HEK293 (cell line): ENCODE results near the gene PLEKHO2.

Experiments
- CTCF ChIA-PET: fragments of 350-600 bp; formaldehyde crosslinking; extraction: SDS; loops from one replicate; lab custom pipeline; 2021; ENCODE audit warnings: antibody characterized with exemption; lab: Yijun Ruan, JAX
- POLR2A ChIA-PET: fragments of 300-600 bp; formaldehyde crosslinking; extraction: SDS; loops from one replicate; lab custom pipeline; 2020; ENCODE audit warnings: antibody characterized with exemption, inconsistent platforms; lab: Yijun Ruan, JAX
- H3K27ac ChIP-seq: fragments of 200-500 bp; sonication (Bioruptor generic); 2 replicates; pipeline ENCODE4 v1.5.1; 2014; ENCODE audit warnings: low read depth, low read length, control low read depth, inconsistent platforms; ENCODE audit errors: extremely low read depth
- H3K36me3 ChIP-seq, 2 experiments: fragments of 200-500 bp in 1 of 2; sonication (Bioruptor generic) in 1 of 2; 1 replicate in 1 of 2; 2 replicates in 1 of 2; pipeline ENCODE4 v1.5.1; 2014 to 2017; ENCODE audit warnings: inconsistent platforms in 2 of 2, low read length in 2 of 2; ENCODE audit not compliant: control insufficient read depth in 2 of 2, insufficient read depth in 1 of 2
- H3K4me1 ChIP-seq: fragments of 200-500 bp; sonication (Bioruptor generic); 2 replicates; pipeline ENCODE4 v1.5.1; 2014; ENCODE audit warnings: mild to moderate bottlenecking, low read length, inconsistent platforms; ENCODE audit not compliant: control insufficient read depth, insufficient read depth
- H3K4me3 ChIP-seq: 2 replicates; pipeline ENCODE4 v1.5.1; 2011; ENCODE audit warnings: low read depth, mild to moderate bottlenecking, control low read depth, low read length, moderate library complexity
- H3K9me3 ChIP-seq: fragments of 200-500 bp; sonication (Bioruptor generic); 2 replicates; pipeline ENCODE4 v1.5.1; 2014; ENCODE audit warnings: low read depth, low read length, inconsistent platforms; ENCODE audit not compliant: control insufficient read depth, insufficient read depth
- BCL11B ChIP-seq: fragments of 450-650 bp; formaldehyde crosslinking; IDR thresholded peaks from 2 replicates; pipeline ENCODE4 v1.5.1; 2016; ENCODE audit warnings: low read depth, missing biosample characterization, missing genetic modification characterization
- CTCF ChIP-seq: fragments of 450-650 bp; formaldehyde crosslinking; IDR thresholded peaks from 2 replicates; pipeline ENCODE4 v1.5.1; 2016; ENCODE audit warnings: missing biosample characterization, missing genetic modification characterization
- HOXA7 ChIP-seq: sonication (generic); formaldehyde crosslinking; IDR thresholded peaks from 2 replicates; pipeline ENCODE4 v1.8.1; 2022; ENCODE audit warnings: missing genetic modification reagents, borderline replicate concordance
- KLF10 ChIP-seq: fragments of 450-650 bp; IDR thresholded peaks from 2 replicates; pipeline ENCODE4 v1.5.1; 2018; ENCODE audit warnings: missing biosample characterization, mild to moderate bottlenecking, missing genetic modification characterization
- ZBTB20 ChIP-seq: fragments of 450-650 bp; formaldehyde crosslinking; IDR thresholded peaks from 2 replicates; pipeline ENCODE4 v1.5.1; 2016; ENCODE audit warnings: missing biosample characterization, missing genetic modification characterization
- ZNF146 ChIP-seq: fragments of 450-650 bp; formaldehyde crosslinking; IDR thresholded peaks from 2 replicates; pipeline ENCODE4 v1.5.1; 2016; ENCODE audit warnings: missing biosample characterization, missing genetic modification characterization
- ZNF184 ChIP-seq: fragments of 450-650 bp; IDR thresholded peaks from 2 replicates; pipeline ENCODE4 v1.5.1; 2018; ENCODE audit warnings: missing biosample characterization, mild to moderate bottlenecking, missing genetic modification characterization
- ZNF280D ChIP-seq: fragments of 450-650 bp; formaldehyde crosslinking; IDR thresholded peaks from 2 replicates; pipeline ENCODE4 v1.5.1; 2016; ENCODE audit warnings: missing biosample characterization, missing genetic modification characterization
- ZNF341 ChIP-seq: fragments of 450-650 bp; formaldehyde crosslinking; IDR thresholded peaks from 2 replicates; pipeline ENCODE4; 2016; ENCODE audit warnings: low read depth, missing biosample characterization, missing genetic modification characterization
- ZNF37A ChIP-seq: fragments of 450-650 bp; IDR thresholded peaks from 2 replicates; pipeline ENCODE4 v1.5.1; 2018; ENCODE audit warnings: missing biosample characterization, missing genetic modification characterization
- ZNF544 ChIP-seq: fragments of 450-650 bp; formaldehyde crosslinking; IDR thresholded peaks from 2 replicates; pipeline ENCODE4 v1.5.0; 2017; ENCODE audit warnings: missing biosample characterization, missing genetic modification characterization
- ZNF561 ChIP-seq: fragments of 450-650 bp; IDR thresholded peaks from 2 replicates; pipeline ENCODE4 v1.5.1; 2018; ENCODE audit warnings: missing biosample characterization, missing genetic modification characterization, borderline replicate concordance
- ZNF580 ChIP-seq: fragments of 450-650 bp; formaldehyde crosslinking; IDR thresholded peaks from 2 replicates; pipeline ENCODE4 v1.5.1; 2016; ENCODE audit warnings: missing biosample characterization, missing genetic modification characterization
- ZNF585B ChIP-seq: fragments of 450-650 bp; formaldehyde crosslinking; IDR thresholded peaks from 2 replicates; pipeline ENCODE4 v1.5.1; 2016; ENCODE audit warnings: missing biosample characterization, missing genetic modification characterization
- ZNF610 ChIP-seq: fragments of 450-650 bp; formaldehyde crosslinking; IDR thresholded peaks from 2 replicates; pipeline ENCODE4 v1.5.1; 2016; ENCODE audit warnings: missing biosample characterization, missing genetic modification characterization, borderline replicate concordance
- ZNF747 ChIP-seq: fragments of 450-650 bp; formaldehyde crosslinking; IDR thresholded peaks from 2 replicates; pipeline ENCODE4 v1.5.1; 2016; ENCODE audit warnings: missing biosample characterization, missing genetic modification characterization
- ZNF792 ChIP-seq: fragments of 450-650 bp; formaldehyde crosslinking; IDR thresholded peaks from 2 replicates; pipeline ENCODE4 v1.5.1; 2016; ENCODE audit warnings: missing biosample characterization, missing genetic modification characterization
- ZXDB ChIP-seq: fragments of 450-650 bp; formaldehyde crosslinking; IDR thresholded peaks from 2 replicates; pipeline ENCODE4 v1.5.1; 2016; ENCODE audit warnings: missing biosample characterization, missing genetic modification characterization
- TF ChIP-seq, protein P1 (sequence below): fragments of 450-650 bp; formaldehyde crosslinking; IDR thresholded peaks from 2 replicates; pipeline ENCODE4 v1.5.1; 2016; ENCODE audit warnings: missing biosample characterization, missing genetic modification characterization
- TF ChIP-seq, protein P2 (sequence below): fragments of 450-650 bp; formaldehyde crosslinking; IDR thresholded peaks from 2 replicates; pipeline ENCODE4 v1.5.1; 2016; ENCODE audit warnings: missing biosample characterization, missing genetic modification characterization
- TF ChIP-seq, protein P3 (sequence below): fragments of 450-650 bp; formaldehyde crosslinking; IDR thresholded peaks from 2 replicates; pipeline ENCODE4 v1.5.1; 2017; ENCODE audit warnings: missing biosample characterization, missing genetic modification characterization

Gene PLEKHO2

DNA sequence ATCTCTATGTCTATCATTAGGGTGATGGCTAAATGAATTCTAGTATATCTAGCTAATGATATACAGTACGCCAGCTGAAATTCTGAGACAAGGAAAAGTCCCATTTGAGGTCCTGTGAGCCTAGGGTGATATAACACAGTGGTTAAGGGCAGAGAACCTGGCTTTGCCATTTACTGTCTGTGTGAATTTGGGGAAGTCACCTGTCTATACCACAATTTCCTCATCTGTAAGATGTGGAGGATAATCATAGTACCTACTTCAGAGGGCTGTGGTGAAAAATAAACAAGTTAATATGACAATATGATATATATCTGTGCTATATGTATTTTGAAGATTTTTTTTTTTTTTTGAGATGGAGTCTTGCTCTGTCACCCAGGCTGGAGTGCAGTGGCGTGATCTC lies 60.2 kb downstream of the PLEKHO2 start:
- CTCF ChIA-PET: interaction anchor here (0.7 kb wide), 1 partner anchor 356 kb away, joined by 4 read pairs; no protein-coding TSS in a partner anchor
- H3K36me3 ChIP-seq: no peaks in the 10 kb centered on the region
- no peak overlapping the region for H3K4me3 ChIP-seq
- no peaks in the 10 kb centered on the region for H3K9me3 ChIP-seq
- H3K27ac ChIP-seq: no peak overlapping the region
- TF ChIP-seq ZBTB20 (tag by site-specific recombination) (no peak), ZNF146 (tag by site-specific recombination) (no peak), ZNF544 (tag by site-specific recombination) (no peak), ZNF341 (no peak), ZNF37A (tag by site-specific recombination) (no peak), ZNF585B (tag by site-specific recombination) (no peak), BCL11B (tag by site-specific recombination) (no peak), ZNF561 (no peak), ZNF610 (tag by site-specific recombination) (no peak)
- TF ChIP-seq, protein P1, sequence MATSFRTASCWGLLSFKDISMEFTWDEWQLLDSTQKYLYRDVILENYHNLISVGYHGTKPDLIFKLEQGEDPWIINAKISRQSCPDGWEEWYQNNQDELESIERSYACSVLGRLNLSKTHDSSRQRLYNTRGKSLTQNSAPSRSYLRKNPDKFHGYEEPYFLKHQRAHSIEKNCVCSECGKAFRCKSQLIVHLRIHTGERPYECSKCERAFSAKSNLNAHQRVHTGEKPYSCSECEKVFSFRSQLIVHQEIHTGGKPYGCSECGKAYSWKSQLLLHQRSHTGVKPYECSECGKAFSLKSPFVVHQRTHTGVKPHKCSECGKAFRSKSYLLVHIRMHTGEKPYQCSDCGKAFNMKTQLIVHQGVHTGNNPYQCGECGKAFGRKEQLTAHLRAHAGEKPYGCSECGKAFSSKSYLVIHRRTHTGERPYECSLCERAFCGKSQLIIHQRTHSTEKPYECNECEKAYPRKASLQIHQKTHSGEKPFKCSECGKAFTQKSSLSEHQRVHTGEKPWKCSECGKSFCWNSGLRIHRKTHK (tag by site-specific recombination): no peak
- TF ChIP-seq, protein P2, sequence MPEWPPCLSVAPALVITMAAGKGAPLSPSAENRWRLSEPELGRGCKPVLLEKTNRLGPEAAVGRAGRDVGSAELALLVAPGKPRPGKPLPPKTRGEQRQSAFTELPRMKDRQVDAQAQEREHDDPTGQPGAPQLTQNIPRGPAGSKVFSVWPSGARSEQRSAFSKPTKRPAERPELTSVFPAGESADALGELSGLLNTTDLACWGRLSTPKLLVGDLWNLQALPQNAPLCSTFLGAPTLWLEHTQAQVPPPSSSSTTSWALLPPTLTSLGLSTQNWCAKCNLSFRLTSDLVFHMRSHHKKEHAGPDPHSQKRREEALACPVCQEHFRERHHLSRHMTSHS (tag by site-specific recombination): no peak
- no peaks in the 10 kb centered on the region; the same call in 1 of the 2 replicates for H3K4me1 ChIP-seq
- POLR2A ChIA-PET: no interaction called here

- H3K9me3 ChIP-seq: no peaks in the 10 kb centered on the region
- no peak for TF ChIP-seq CTCF (tag by site-specific recombination)
- TF ChIP-seq ZXDB (tag by site-specific recombination): no peak
- no peak for TF ChIP-seq ZNF792 (tag by site-specific recombination)
- no peak for TF ChIP-seq ZNF747 (tag by site-specific recombination)
- TF ChIP-seq, protein P1 (tag by site-specific recombination): no peak
- TF ChIP-seq KLF10 (tag by site-specific recombination): no peak
- TF ChIP-seq, protein P3, sequence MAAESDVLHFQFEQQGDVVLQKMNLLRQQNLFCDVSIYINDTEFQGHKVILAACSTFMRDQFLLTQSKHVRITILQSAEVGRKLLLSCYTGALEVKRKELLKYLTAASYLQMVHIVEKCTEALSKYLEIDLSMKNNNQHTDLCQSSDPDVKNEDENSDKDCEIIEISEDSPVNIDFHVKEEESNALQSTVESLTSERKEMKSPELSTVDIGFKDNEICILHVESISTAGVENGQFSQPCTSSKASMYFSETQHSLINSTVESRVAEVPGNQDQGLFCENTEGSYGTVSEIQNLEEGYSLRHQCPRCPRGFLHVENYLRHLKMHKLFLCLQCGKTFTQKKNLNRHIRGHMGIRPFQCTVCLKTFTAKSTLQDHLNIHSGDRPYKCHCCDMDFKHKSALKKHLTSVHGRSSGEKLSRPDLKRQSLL (tag by site-specific recombination): no peak
- TF ChIP-seq BCL11B (tag by site-specific recombination): no peak
- no peak for TF ChIP-seq ZNF184 (tag by site-specific recombination)
- TF ChIP-seq ZNF146 (tag by site-specific recombination): no peak
- no peak for TF ChIP-seq ZNF280D (tag by site-specific recombination)
- no peak for TF ChIP-seq ZNF580
- no peak for TF ChIP-seq HOXA7
- TF ChIP-seq, all 188 proteins: peak for 0
- CTCF ChIA-PET: no interaction called here
- Histone ChIP-seq H3K4me3 (no peak overlapping the region), H3K4me1 (no peaks in the 10 kb centered on the region; the same call in 1 of the 2 replicates), H3K36me3 (no peaks in the 10 kb centered on the region), H3K27ac (no peak overlapping the region)
- POLR2A ChIA-PET: no interaction called here
Observed at GRCh38 chr15:64902863-64903262, 61.1 kb downstream of the PLEKHO2 start.
